SHP77 treated with DMSO at 0.1 percent for 48 hours (cell line): ENCODE data around the gene COA4.

Experiments used
- DNase-seq: peaks from one replicate; lab custom pipeline; 2025; lab: John Stamatoyannopoulos, UW

The COA4 gene

GRCh38 chr11:73866095-73866579, 10.5 kb downstream of the COA4 start:
- no peak for DNase-seq

- no peak for DNase-seq
These were observed 13.7 kb downstream of the COA4 start for GRCh38 chr11:73862986-73863385.

GRCh38 chr11:73860202-73860601, 16.4 kb downstream of the COA4 start:
- DNase-seq, result no peak

- no peak for DNase-seq
These were observed 17.0 kb downstream of the COA4 start for GRCh38 chr11:73859671-73860070.

GRCh38 chr11:73856031-73856567, 20.5 kb downstream of the COA4 start:
- DNase-seq, result no peak

GRCh38 chr11:73854680-73855079, 22.0 kb downstream of the COA4 start:
- DNase-seq, result no peak

GRCh38 chr11:73852049-73852448, 24.6 kb downstream of the COA4 start:
- DNase-seq, result no peak

- no peak for DNase-seq
These were observed 25.4 kb downstream of the COA4 start for GRCh38 chr11:73851046-73851764.

GRCh38 chr11:73839123-73839457, 37.6 kb downstream of the COA4 start:
- DNase-seq, result no peak

GRCh38 chr11:73838443-73839122, 38.1 kb downstream of the COA4 start:
- DNase-seq, result no peak

GRCh38 chr11:73833067-73833466, 43.6 kb downstream of the COA4 start:
- no peak for DNase-seq

GRCh38 chr11:73830261-73830660, 46.4 kb downstream of the COA4 start:
- no peak for DNase-seq
